HepG2 (cell line): ENCODE measurements around the gene MRPL28. TPM values are rescaled to one million over a fixed set of nuclear protein-coding genes. Genes with fewer than 3 reads are reported as not detected.

Experiments
- BRCA1 ChIP-seq: sonication (generic); formaldehyde crosslinking; IDR thresholded peaks from 2 replicates; pipeline ENCODE4 v1.4.0; 2020; ENCODE audit warnings: missing genetic modification reagents
- CBX1 ChIP-seq: IDR thresholded peaks from one replicate; pipeline ENCODE4 v1.6.1; 2016; ENCODE audit warnings: antibody characterized with exemption, low read depth
- PCBP1 ChIP-seq: fragments of 200-400 bp; formaldehyde crosslinking; IDR thresholded peaks from 2 replicates; pipeline ENCODE4 v1.6.1; 2017; ENCODE audit warnings: mild to moderate bottlenecking, low read depth, low read length, borderline replicate concordance
- POLR2A ChIP-seq, 2 experiments: IDR thresholded peaks; 2 replicates each; pipeline ENCODE4 v1.6.1; 2011; ENCODE audit warnings: low read depth in 2 of 2, low read length in 2 of 2, mild to moderate bottlenecking in 1 of 2, moderate library complexity in 1 of 2; ENCODE audit not compliant: insufficient read depth in 1 of 2
- REXO4 ChIP-seq: sonication (generic); formaldehyde crosslinking; IDR thresholded peaks from 2 replicates; pipeline ENCODE4 v1.8.0; 2022; ENCODE audit warnings: missing genetic modification reagents, mild to moderate bottlenecking, borderline replicate concordance
- SYNCRIP ChIP-seq: fragments of 200-400 bp; formaldehyde crosslinking; IDR thresholded peaks from 2 replicates; pipeline ENCODE4 v1.6.1; 2018; ENCODE audit warnings: mild to moderate bottlenecking, low read depth, low read length; ENCODE audit not compliant: insufficient read depth
- TBL1XR1 ChIP-seq: fragments of 150-350 bp; IDR thresholded peaks from 2 replicates; pipeline ENCODE4 v1.6.1; 2014; ENCODE audit warnings: borderline replicate concordance, low read length; ENCODE audit not compliant: partially characterized antibody
- ZBTB20 ChIP-seq: sonication (generic); formaldehyde crosslinking; IDR thresholded peaks from 2 replicates; pipeline ENCODE4 v1.8.1; 2023; ENCODE audit warnings: missing genetic modification reagents, low read depth, mild to moderate bottlenecking, borderline replicate concordance
- ZBTB7B ChIP-seq: sonication (generic); formaldehyde crosslinking; IDR thresholded peaks from 2 replicates; pipeline ENCODE4 v1.4.0; 2020; ENCODE audit warnings: missing genetic modification reagents
- ZNF543 ChIP-seq: sonication (generic); formaldehyde crosslinking; IDR thresholded peaks from 2 replicates; pipeline ENCODE4 v1.4.0; 2020; ENCODE audit warnings: mild to moderate bottlenecking, missing genetic modification reagents
- ZNF605 ChIP-seq: sonication (generic); formaldehyde crosslinking; IDR thresholded peaks from 2 replicates; pipeline ENCODE4 v1.8.0; 2022; ENCODE audit warnings: mild to moderate bottlenecking, missing genetic modification reagents
- ZNF746 ChIP-seq: sonication (generic); formaldehyde crosslinking; IDR thresholded peaks from 2 replicates; pipeline ENCODE4 v1.8.0; 2022; ENCODE audit warnings: mild to moderate bottlenecking, missing genetic modification reagents
- polyA plus RNA-seq, 8 experiments: library from polyadenylated mRNA; depleted of rRNA in 3 of 8; stranded (reverse) in 7 of 8; unstranded in 1 of 8; fragments of >200 nt; fragmentation: Illumina TruSeq in 4 of 8; extraction: Trizol in 4 of 8; gene quantifications; 2 replicates each; pipeline versions ENCODE4 v1.2.1 to v1.2.3, GENCODE V29; 2011 to 2016; ENCODE audit warnings: low read depth in 4 of 8, missing spikeins in 1 of 8, mixed read lengths in 1 of 8; ENCODE audit not compliant: insufficient read depth in 1 of 8
- total RNA-seq, 5 experiments: library from RNA; depleted of rRNA; stranded (reverse); fragments of >200 nt; fragmentation: Illumina TruSeq; extraction: Trizol; gene quantifications; 2 replicates each; pipeline ENCODE4 v1.2.3, GENCODE V29; 2016; ENCODE audit warnings: low read depth in 1 of 5
- TF ChIP-seq, protein P1 (sequence below): sonication (generic); formaldehyde crosslinking; IDR thresholded peaks from 2 replicates; pipeline ENCODE4 v1.5.1; 2020; ENCODE audit warnings: missing genetic modification reagents, mild to moderate bottlenecking, borderline replicate concordance
- TF ChIP-seq, protein P2 (sequence below): sonication (generic); formaldehyde crosslinking; IDR thresholded peaks from 2 replicates; pipeline ENCODE4 v1.4.0; 2020; ENCODE audit warnings: mild to moderate bottlenecking, missing genetic modification reagents
- TF ChIP-seq, protein P3 (sequence below): sonication (generic); formaldehyde crosslinking; IDR thresholded peaks from 2 replicates; pipeline ENCODE4 v1.4.0; 2020; ENCODE audit warnings: mild to moderate bottlenecking, missing genetic modification reagents
- TF ChIP-seq, protein P4 (sequence below): sonication (generic); formaldehyde crosslinking; IDR thresholded peaks from 2 replicates; pipeline ENCODE4 v1.4.0; 2020; ENCODE audit warnings: missing genetic modification reagents
- TF ChIP-seq, protein P5 (sequence below): IDR thresholded peaks from 2 replicates; pipeline ENCODE4 v1.6.1; 2012; ENCODE audit warnings: low read length, improper control_type of control experiment

MRPL28 gene
- total and polyA plus RNA-seq, 2 of the 13 experiments (the other 11 are each of a cell fraction or from before 2014, with no cell fraction given) = 114 to 135 TPM

DNA sequence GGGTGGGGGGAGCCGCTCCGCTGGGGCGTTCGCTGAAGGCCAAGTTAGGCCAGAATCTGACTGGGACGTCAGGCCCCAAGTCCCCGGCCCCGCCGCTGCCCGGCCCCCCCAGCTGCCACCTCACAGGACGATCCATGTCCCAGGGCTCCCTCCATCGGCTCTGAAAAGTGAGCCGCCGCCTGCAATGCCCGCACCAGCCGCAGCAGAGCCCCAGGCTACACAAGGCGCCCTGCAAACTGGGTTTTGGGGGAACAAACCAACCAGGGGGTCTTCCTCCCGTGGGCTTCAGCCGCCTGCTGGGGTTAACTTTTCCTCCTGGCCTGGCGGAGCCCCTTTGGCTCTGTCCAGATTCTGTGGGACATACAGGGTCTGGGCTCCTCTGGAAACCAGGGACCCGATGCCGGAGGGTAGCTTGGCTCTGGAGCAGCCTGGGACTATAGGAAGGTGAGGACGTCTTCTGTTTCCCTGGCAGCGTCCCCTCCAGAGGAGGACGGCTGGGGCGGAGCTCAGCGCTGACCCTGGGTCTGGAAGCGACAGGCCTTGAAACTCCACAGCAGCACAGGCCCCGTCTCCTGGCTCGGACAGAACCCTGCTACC, 27.5 kb upstream of the MRPL28 start (continued):
- TF ChIP-seq CBX1 (no peak), ZNF543 (no peak), ZNF605 (0 out of 2 replicates have a peak, but pooled peaks have one; percentile 30), ZBTB7B (CRISPR knock-in tag) (0 out of 2 replicates have a peak, but pooled peaks have one; percentile 6), ZNF746 (CRISPR knock-in tag) (no peak), ZBTB20 (CRISPR knock-in tag) (no peak), SYNCRIP (no peak), TBL1XR1 (no peak), REXO4 (CRISPR knock-in tag) (no peak), BRCA1 (CRISPR knock-in tag) (no peak), PCBP1 (0 out of 2 replicates have a peak, but pooled peaks have one; percentile 59), POLR2A (IDR thresholded peaks at IDR 0.05; ENCODE audit: insufficient read depth in 1 of 2, low read depth in 2 of 2, low read length in 2 of 2) (peak in 1 of 2 experiments; percentile 5; a peak in 2 of 4 replicates)
- TF ChIP-seq, protein P1, sequence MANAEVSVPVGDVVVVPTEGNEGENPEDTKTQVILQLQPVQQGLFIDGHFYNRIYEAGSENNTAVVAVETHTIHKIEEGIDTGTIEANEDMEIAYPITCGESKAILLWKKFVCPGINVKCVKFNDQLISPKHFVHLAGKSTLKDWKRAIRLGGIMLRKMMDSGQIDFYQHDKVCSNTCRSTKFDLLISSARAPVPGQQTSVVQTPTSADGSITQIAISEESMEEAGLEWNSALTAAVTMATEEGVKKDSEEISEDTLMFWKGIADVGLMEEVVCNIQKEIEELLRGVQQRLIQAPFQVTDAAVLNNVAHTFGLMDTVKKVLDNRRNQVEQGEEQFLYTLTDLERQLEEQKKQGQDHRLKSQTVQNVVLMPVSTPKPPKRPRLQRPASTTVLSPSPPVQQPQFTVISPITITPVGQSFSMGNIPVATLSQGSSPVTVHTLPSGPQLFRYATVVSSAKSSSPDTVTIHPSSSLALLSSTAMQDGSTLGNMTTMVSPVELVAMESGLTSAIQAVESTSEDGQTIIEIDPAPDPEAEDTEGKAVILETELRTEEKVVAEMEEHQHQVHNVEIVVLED = peak; percentile 41; the same call in 1 of the 2 replicates
- TF ChIP-seq, protein P2, sequence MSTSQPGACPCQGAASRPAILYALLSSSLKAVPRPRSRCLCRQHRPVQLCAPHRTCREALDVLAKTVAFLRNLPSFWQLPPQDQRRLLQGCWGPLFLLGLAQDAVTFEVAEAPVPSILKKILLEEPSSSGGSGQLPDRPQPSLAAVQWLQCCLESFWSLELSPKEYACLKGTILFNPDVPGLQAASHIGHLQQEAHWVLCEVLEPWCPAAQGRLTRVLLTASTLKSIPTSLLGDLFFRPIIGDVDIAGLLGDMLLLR (CRISPR knock-in tag) = no peak
- TF ChIP-seq, protein P3, sequence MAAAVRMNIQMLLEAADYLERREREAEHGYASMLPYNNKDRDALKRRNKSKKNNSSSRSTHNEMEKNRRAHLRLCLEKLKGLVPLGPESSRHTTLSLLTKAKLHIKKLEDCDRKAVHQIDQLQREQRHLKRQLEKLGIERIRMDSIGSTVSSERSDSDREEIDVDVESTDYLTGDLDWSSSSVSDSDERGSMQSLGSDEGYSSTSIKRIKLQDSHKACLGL = 0 out of 2 replicates have a peak, but pooled peaks have one; percentile 46
- TF ChIP-seq, protein P4, sequence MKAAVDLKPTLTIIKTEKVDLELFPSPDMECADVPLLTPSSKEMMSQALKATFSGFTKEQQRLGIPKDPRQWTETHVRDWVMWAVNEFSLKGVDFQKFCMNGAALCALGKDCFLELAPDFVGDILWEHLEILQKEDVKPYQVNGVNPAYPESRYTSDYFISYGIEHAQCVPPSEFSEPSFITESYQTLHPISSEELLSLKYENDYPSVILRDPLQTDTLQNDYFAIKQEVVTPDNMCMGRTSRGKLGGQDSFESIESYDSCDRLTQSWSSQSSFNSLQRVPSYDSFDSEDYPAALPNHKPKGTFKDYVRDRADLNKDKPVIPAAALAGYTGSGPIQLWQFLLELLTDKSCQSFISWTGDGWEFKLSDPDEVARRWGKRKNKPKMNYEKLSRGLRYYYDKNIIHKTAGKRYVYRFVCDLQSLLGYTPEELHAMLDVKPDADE (CRISPR knock-in tag) = no peak
- TF ChIP-seq, protein P5, sequence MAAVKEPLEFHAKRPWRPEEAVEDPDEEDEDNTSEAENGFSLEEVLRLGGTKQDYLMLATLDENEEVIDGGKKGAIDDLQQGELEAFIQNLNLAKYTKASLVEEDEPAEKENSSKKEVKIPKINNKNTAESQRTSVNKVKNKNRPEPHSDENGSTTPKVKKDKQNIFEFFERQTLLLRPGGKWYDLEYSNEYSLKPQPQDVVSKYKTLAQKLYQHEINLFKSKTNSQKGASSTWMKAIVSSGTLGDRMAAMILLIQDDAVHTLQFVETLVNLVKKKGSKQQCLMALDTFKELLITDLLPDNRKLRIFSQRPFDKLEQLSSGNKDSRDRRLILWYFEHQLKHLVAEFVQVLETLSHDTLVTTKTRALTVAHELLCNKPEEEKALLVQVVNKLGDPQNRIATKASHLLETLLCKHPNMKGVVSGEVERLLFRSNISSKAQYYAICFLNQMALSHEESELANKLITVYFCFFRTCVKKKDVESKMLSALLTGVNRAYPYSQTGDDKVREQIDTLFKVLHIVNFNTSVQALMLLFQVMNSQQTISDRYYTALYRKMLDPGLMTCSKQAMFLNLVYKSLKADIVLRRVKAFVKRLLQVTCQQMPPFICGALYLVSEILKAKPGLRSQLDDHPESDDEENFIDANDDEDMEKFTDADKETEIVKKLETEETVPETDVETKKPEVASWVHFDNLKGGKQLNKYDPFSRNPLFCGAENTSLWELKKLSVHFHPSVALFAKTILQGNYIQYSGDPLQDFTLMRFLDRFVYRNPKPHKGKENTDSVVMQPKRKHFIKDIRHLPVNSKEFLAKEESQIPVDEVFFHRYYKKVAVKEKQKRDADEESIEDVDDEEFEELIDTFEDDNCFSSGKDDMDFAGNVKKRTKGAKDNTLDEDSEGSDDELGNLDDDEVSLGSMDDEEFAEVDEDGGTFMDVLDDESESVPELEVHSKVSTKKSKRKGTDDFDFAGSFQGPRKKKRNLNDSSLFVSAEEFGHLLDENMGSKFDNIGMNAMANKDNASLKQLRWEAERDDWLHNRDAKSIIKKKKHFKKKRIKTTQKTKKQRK = no peak
